HCT116 (cell line): ENCODE measurements around the gene DCTN2. TPM values are rescaled to one million over a fixed set of nuclear protein-coding genes. Genes with fewer than 3 reads are reported as not detected.

Source experiments
- ATAC-seq: fragments of 200-7000 bp; cut with Tn5 transposase; 2 replicates; pipeline ENCODE4 v1.9.1; 2020; ENCODE audit warnings: mild to moderate bottlenecking, moderate library complexity
- BruUV-seq: library from RNA; stranded (reverse); fragments of 400-500 nt; replicated peaks from 2 replicates; lab custom pipeline; 2021; lab: Mats Ljungman, UMichigan
- CTCF ChIA-PET: fragments of 300-600 bp; sonication (Branson Sonifier 250); formaldehyde crosslinking; loops from one replicate; lab custom pipeline; 2021; ENCODE audit warnings: antibody characterized with exemption; lab: Charles Lee
- POLR2A ChIA-PET: fragments of 300-600, 350-600 bp; sonication (Branson Sonifier 250); formaldehyde crosslinking; loops from one replicate; lab custom pipeline; 2021; ENCODE audit warnings: antibody characterized with exemption; lab: Charles Lee
- RAD21 ChIA-PET, 2 experiments: fragments of 300-600 bp; sonication (Branson Sonifier 250); formaldehyde crosslinking; loops; one replicate each; lab custom pipeline; 2023; ENCODE audit warnings: low total read pairs in 2 of 2; ENCODE audit not compliant: uncharacterized antibody in 2 of 2, unreplicated experiment in 2 of 2, low non-redundant PET in 1 of 2; lab: Charles Lee
- DNase-seq: peaks from one replicate; pipeline ENCODE4 v3.0.0-alpha.2; 2010; ENCODE audit warnings: low read depth, low spot score
- H2AFZ ChIP-seq: fragments of 200-600 bp; shearing (Covaris generic), sonication (generic); 2 replicates; pipeline ENCODE4 v1.6.1; 2017; ENCODE audit warnings: low read depth, mixed run types, mixed read lengths, antibody characterized with exemption, low read length; ENCODE audit not compliant: poor library complexity, severe bottlenecking
- H3K27ac ChIP-seq: 2 replicates; pipeline ENCODE4 v1.5.1; 2012; ENCODE audit warnings: low read depth, low read length
- H3K27me3 ChIP-seq: fragments of 200-600 bp; sonication (generic); 2 replicates; pipeline ENCODE4 v1.6.1; 2016; ENCODE audit warnings: mixed run types, low read length, mixed read lengths; ENCODE audit not compliant: insufficient read depth
- H3K36me3 ChIP-seq, 2 experiments: fragments of 200-500 bp in 1 of 2; fragments of 200-600 bp in 1 of 2; sonication (Bioruptor generic) in 1 of 2; sonication (generic) in 1 of 2; 2 replicates each; pipeline versions ENCODE4 v1.5.1 to v1.6.1; 2014 to 2016; ENCODE audit warnings: low read length in 2 of 2, inconsistent platforms in 1 of 2, mixed read lengths in 1 of 2, mixed run types in 1 of 2; ENCODE audit not compliant: insufficient read depth in 2 of 2, control insufficient read depth in 1 of 2
- H3K4me1 ChIP-seq, 2 experiments: fragments of 200-600 bp in 1 of 2; sonication (generic) in 1 of 2; 2 replicates each; pipeline versions ENCODE4 v1.5.1 to v1.6.1; 2012 to 2017; ENCODE audit warnings: low read length in 2 of 2, inconsistent platforms in 1 of 2, mild to moderate bottlenecking in 1 of 2, mixed read lengths in 1 of 2, mixed run types in 1 of 2, moderate library complexity in 1 of 2; ENCODE audit not compliant: insufficient read depth in 2 of 2, control insufficient read depth in 1 of 2
- H3K4me2 ChIP-seq: fragments of 200-600 bp; sonication (generic); 2 replicates; pipeline ENCODE4 v1.6.1; 2017; ENCODE audit warnings: mixed run types, low read length, mixed read lengths
- H3K4me3 ChIP-seq, 2 experiments: fragments of 200-600 bp in 1 of 2; sonication (generic) in 1 of 2; replicated peaks in 1 of 2; 2 replicates each; pipeline ENCODE4 v1.5.1; 2011 to 2016; ENCODE audit warnings: low read length in 2 of 2, control low read depth in 1 of 2, low read depth in 1 of 2, mild to moderate bottlenecking in 1 of 2, mixed read lengths in 1 of 2, mixed run types in 1 of 2
- H3K79me2 ChIP-seq: fragments of 200-600 bp; sonication (generic); 2 replicates; pipeline ENCODE4 v1.6.1; 2017; ENCODE audit warnings: mild to moderate bottlenecking, mixed run types, low read length, moderate library complexity, mixed read lengths; ENCODE audit not compliant: insufficient read depth
- H3K9ac ChIP-seq: fragments of 200-600 bp; sonication (generic); 2 replicates; pipeline ENCODE4 v1.6.1; 2016; ENCODE audit warnings: low read length, mixed read lengths
- H3K9me2 ChIP-seq: fragments of 200-600 bp; sonication (generic), shearing (Covaris generic); 2 replicates; pipeline ENCODE4 v1.6.1; 2017; ENCODE audit warnings: mixed run types, mild to moderate bottlenecking, moderate library complexity; ENCODE audit not compliant: insufficient read depth
- H3K9me3 ChIP-seq, 2 experiments: fragments of 200-500 bp in 1 of 2; fragments of 200-600 bp in 1 of 2; sonication (Bioruptor generic) in 1 of 2; sonication (generic) in 1 of 2; 2 replicates each; pipeline ENCODE4 v1.6.1; 2014 to 2017; ENCODE audit warnings: low read length in 2 of 2, mixed read lengths in 2 of 2, inconsistent platforms in 1 of 2, low read depth in 1 of 2, mild to moderate bottlenecking in 1 of 2, mixed run types in 1 of 2, moderate library complexity in 1 of 2; ENCODE audit not compliant: control insufficient read depth in 1 of 2, insufficient read depth in 1 of 2
- H4K20me1 ChIP-seq: fragments of 200-600 bp; sonication (generic), shearing (Covaris generic); 2 replicates; pipeline ENCODE4 v1.6.1; 2017; ENCODE audit warnings: mixed run types, mild to moderate bottlenecking, moderate library complexity; ENCODE audit not compliant: insufficient read depth
- CBX3 ChIP-seq: IDR thresholded peaks from 2 replicates; pipeline ENCODE4 v1.6.1; 2012; ENCODE audit warnings: low read depth
- CEBPB ChIP-seq: IDR thresholded peaks from 2 replicates; pipeline ENCODE4 v1.6.1; 2012; ENCODE audit warnings: low read depth
- ELF1 ChIP-seq: IDR thresholded peaks from 2 replicates; pipeline ENCODE4 v1.6.1; 2012; ENCODE audit warnings: low read depth, borderline replicate concordance
- EZH2phosphoT487 ChIP-seq: fragments of 200-600 bp; IDR thresholded peaks from 2 replicates; pipeline ENCODE4 v1.6.1; 2018; ENCODE audit warnings: antibody characterized with exemption, borderline replicate concordance
- FOSL1 ChIP-seq: IDR thresholded peaks from 2 replicates; pipeline ENCODE4 v1.6.1; 2012; ENCODE audit warnings: low read depth
- POLR2A ChIP-seq: IDR thresholded peaks from 2 replicates; pipeline ENCODE4 v1.7.0; 2011; ENCODE audit warnings: borderline replicate concordance; ENCODE audit not compliant: insufficient read depth, insufficient read length; ENCODE audit errors: extremely low read depth
- RAD21 ChIP-seq: IDR thresholded peaks from 2 replicates; pipeline ENCODE4 v1.6.1; 2012; ENCODE audit warnings: low read depth, mild to moderate bottlenecking
- SIN3A ChIP-seq: IDR thresholded peaks from 2 replicates; pipeline ENCODE4 v1.6.1; 2012; ENCODE audit warnings: low read depth
- SRF ChIP-seq: IDR thresholded peaks from 2 replicates; pipeline ENCODE4 v1.6.1; 2012; ENCODE audit warnings: low read depth
- YY1 ChIP-seq: IDR thresholded peaks from 2 replicates; pipeline ENCODE4 v1.6.1; 2011; ENCODE audit warnings: low read length, low read depth, moderate library complexity, mild to moderate bottlenecking; ENCODE audit not compliant: insufficient replicate concordance; ENCODE audit errors: extremely low read depth
- ZFX ChIP-seq: fragments of 450-650 bp; IDR thresholded peaks from 2 replicates; pipeline ENCODE4 v1.6.1; 2017
- intact Hi-C: fragments of 100-400 bp; cut with micrococcal nuclease; formaldehyde crosslinking; loops from 2 replicates; pipeline ENCODE4 v1.10.0; 2022
- total RNA-seq: library from RNA; stranded (reverse); gene quantifications from one replicate; pipeline ENCODE4 v1.2.1, GENCODE V29; 2021; ENCODE audit not compliant: unreplicated experiment
- TF ChIP-seq, protein P1 (sequence below), 3 experiments: fragments of 200-600 bp in 1 of 3; sonication (generic) in 1 of 3; IDR thresholded peaks in 2 of 3; conservative IDR thresholded peaks in 1 of 3; 2 replicates each; pipeline ENCODE4 v1.5.1; 2012 to 2017; ENCODE audit warnings: low read depth in 2 of 3, low read length in 2 of 3, antibody characterized with exemption in 1 of 3, borderline replicate concordance in 1 of 3, control low read depth in 1 of 3, mild to moderate bottlenecking in 1 of 3, mixed read lengths in 1 of 3, mixed run types in 1 of 3, moderate library complexity in 1 of 3; ENCODE audit not compliant: insufficient read depth in 1 of 3

Gene DCTN2
- total RNA-seq, 1 experiment from 2014 or later, result 95.9 TPM

GRCh38 chr12:57534250-57534649 is 12.7 kb downstream of the DCTN2 start:
- Histone ChIP-seq H3K27me3 (no peaks in the 10 kb centered on the region), H3K27ac (no peak overlapping the region), H3K36me3 (peaks cover 33 to 41% of the 10 kb centered on the region in 2 experiments; a peak in 3 of 4 replicates), H3K79me2 (no peaks in the 10 kb centered on the region), H3K4me3 (no peak overlapping the region)
- DNase-seq, result no peak
- POLR2A ChIA-PET, result no interaction called here
- intact Hi-C loops, result no loop called here
- no peak for TF ChIP-seq CBX3
- no peak for TF ChIP-seq RAD21
- TF ChIP-seq, protein P1, sequence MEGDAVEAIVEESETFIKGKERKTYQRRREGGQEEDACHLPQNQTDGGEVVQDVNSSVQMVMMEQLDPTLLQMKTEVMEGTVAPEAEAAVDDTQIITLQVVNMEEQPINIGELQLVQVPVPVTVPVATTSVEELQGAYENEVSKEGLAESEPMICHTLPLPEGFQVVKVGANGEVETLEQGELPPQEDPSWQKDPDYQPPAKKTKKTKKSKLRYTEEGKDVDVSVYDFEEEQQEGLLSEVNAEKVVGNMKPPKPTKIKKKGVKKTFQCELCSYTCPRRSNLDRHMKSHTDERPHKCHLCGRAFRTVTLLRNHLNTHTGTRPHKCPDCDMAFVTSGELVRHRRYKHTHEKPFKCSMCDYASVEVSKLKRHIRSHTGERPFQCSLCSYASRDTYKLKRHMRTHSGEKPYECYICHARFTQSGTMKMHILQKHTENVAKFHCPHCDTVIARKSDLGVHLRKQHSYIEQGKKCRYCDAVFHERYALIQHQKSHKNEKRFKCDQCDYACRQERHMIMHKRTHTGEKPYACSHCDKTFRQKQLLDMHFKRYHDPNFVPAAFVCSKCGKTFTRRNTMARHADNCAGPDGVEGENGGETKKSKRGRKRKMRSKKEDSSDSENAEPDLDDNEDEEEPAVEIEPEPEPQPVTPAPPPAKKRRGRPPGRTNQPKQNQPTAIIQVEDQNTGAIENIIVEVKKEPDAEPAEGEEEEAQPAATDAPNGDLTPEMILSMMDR (IDR thresholded peaks at IDR 0.05 in 2 of 3, conservative IDR thresholded peaks at IDR 0.05 in 1 of 3; ENCODE audit: borderline replicate concordance in 1 of 3, insufficient read depth in 1 of 3, low read depth in 2 of 3, low read length in 2 of 3), result no peak
- no peak for TF ChIP-seq SIN3A
- no peak for TF ChIP-seq ZFX
- no peak for TF ChIP-seq FOSL1
- no peak for TF ChIP-seq EZH2phosphoT487
- no peak for TF ChIP-seq CEBPB
- TF ChIP-seq YY1, result no peak
- no peak for TF ChIP-seq POLR2A
- TF ChIP-seq SRF, result no peak
- TF ChIP-seq ELF1, result no peak
- TF ChIP-seq, all 23 proteins: peak for 0
- Histone ChIP-seq H3K9ac (no peak overlapping the region), H3K4me2 (no peak overlapping the region), H3K9me3 (no peaks in the 10 kb centered on the region), H4K20me1 (no peaks in the 10 kb centered on the region), H2AFZ (no peak overlapping the region), H3K9me2 (no peaks in the 10 kb centered on the region), H3K4me1 (no peaks in the 10 kb centered on the region)
- no TSS peak for BruUV-seq
- RAD21 ChIA-PET, result no interaction called here
- ATAC-seq, result no peak
- CTCF ChIA-PET, result interaction anchor here (1.6 kb wide), 1 partner anchor 49 kb away, joined by 3 read pairs; no protein-coding TSS in a partner anchor
